ENCODE data around the gene ERAP2. TPM values are rescaled to one million over a fixed set of nuclear protein-coding genes. Genes with fewer than 3 reads are reported as not detected.

Gene ERAP2
- total RNA-seq, 4 donors from 2014 or later = 9.2 to 19.2 (median 14.0) TPM

GRCh38 chr5:96952118-96952750, 75.9 kb downstream of the ERAP2 start:
- Histone ChIP-seq H3K36me3 (no peaks in the 10 kb centered on the region), H3K4me3 (replicated peaks in 1 of 3) (no peak overlapping the region), H3K27me3 (no peaks in the 10 kb centered on the region), H3K27ac (no peak overlapping the region), H3K4me1 (no peaks in the 10 kb centered on the region), H3K9me3 (no peaks in the 10 kb centered on the region)
- WGBS, 2 donors = 88 to 89% methylated on average over 3 of the region's 3 CpGs
- TF ChIP-seq POLR2A (IDR thresholded peaks at IDR 0.05) = no peak
- no peak for TF ChIP-seq CTCF (IDR thresholded peaks at IDR 0.05)
- intact Hi-C loops (cut with DNase I) = no loop called here
- DNase-seq = no peak

- H3K9me3 ChIP-seq = no peaks in the 10 kb centered on the region
- intact Hi-C loops (cut with DNase I) = no loop called here
- no peak overlapping the region for H3K4me3 ChIP-seq (replicated peaks in 1 of 3)
- no peaks in the 10 kb centered on the region for H3K36me3 ChIP-seq
- no peak for DNase-seq
- no peaks in the 10 kb centered on the region for H3K4me1 ChIP-seq
- TF ChIP-seq CTCF (IDR thresholded peaks at IDR 0.05) = no peak
- TF ChIP-seq POLR2A (IDR thresholded peaks at IDR 0.05) = no peak
- no peaks in the 10 kb centered on the region for H3K27me3 ChIP-seq
- no peak overlapping the region for H3K27ac ChIP-seq
- 81 to 82% methylated on average over 7 of the region's 7 CpGs for WGBS, 2 donors
Measured at GRCh38 chr5:96952974-96953730, 76.9 kb downstream of the ERAP2 start.

- Histone ChIP-seq H3K27me3 (no peaks in the 10 kb centered on the region), H3K9me3 (no peaks in the 10 kb centered on the region), H3K4me1 (no peaks in the 10 kb centered on the region), H3K27ac (no peak overlapping the region), H3K36me3 (no peaks in the 10 kb centered on the region), H3K4me3 (replicated peaks in 1 of 3) (no peak overlapping the region)
- no peak for DNase-seq
- no peak for TF ChIP-seq POLR2A (IDR thresholded peaks at IDR 0.05)
- TF ChIP-seq CTCF (IDR thresholded peaks at IDR 0.05) = no peak
- intact Hi-C loops (cut with DNase I) = no loop called here
- WGBS, 2 donors = 88 to 91% methylated on average over 4 of the region's 4 CpGs
Measured at GRCh38 chr5:96957254-96958049, 81.2 kb downstream of the ERAP2 start.

- no peaks in the 10 kb centered on the region for H3K9me3 ChIP-seq
- no peak overlapping the region for H3K4me3 ChIP-seq (replicated peaks in 1 of 3)
- TF ChIP-seq POLR2A (IDR thresholded peaks at IDR 0.05) (no peak), CTCF (IDR thresholded peaks at IDR 0.05) (no peak)
- H3K27ac ChIP-seq = no peak overlapping the region
- intact Hi-C loops (cut with DNase I) = no loop called here
- no peaks in the 10 kb centered on the region for H3K27me3 ChIP-seq
- DNase-seq = no peak
- H3K36me3 ChIP-seq = no peaks in the 10 kb centered on the region
- WGBS, 2 donors = 92 to 96% methylated on average over 5 of the region's 5 CpGs
- peaks cover 4 to 12% of the 10 kb centered on the region in 2 donors for H3K4me1 ChIP-seq
Measured at GRCh38 chr5:96958977-96959376, 82.7 kb downstream of the ERAP2 start.
